Testis (tissue), 2 donors: ENCODE results near the gene MRPL45.
"Not testable (repeated sequence)": the region's sequence is repeated elsewhere in the genome, so short reads cannot be mapped to it uniquely, and the experiment has no call there.

Experiments used
- POLR2A ChIP-seq: fragments of 450-650 bp; IDR thresholded peaks from one replicate; pipeline ENCODE4 v1.6.1; 2017; ENCODE audit warnings: antibody characterized with exemption, mild to moderate bottlenecking, moderate library complexity
- TF ChIP-seq, protein P1 (sequence below), 3 experiments: fragments of 450-650 bp in 2 of 3; fragments of 200-600 bp in 1 of 3; sonication (generic) in 1 of 3; IDR thresholded peaks; one replicate each; pipeline ENCODE4 v1.5.1; 2016 to 2019; ENCODE audit warnings: antibody characterized with exemption in 3 of 3, mild to moderate bottlenecking in 2 of 3, moderate library complexity in 1 of 3

DNA sequence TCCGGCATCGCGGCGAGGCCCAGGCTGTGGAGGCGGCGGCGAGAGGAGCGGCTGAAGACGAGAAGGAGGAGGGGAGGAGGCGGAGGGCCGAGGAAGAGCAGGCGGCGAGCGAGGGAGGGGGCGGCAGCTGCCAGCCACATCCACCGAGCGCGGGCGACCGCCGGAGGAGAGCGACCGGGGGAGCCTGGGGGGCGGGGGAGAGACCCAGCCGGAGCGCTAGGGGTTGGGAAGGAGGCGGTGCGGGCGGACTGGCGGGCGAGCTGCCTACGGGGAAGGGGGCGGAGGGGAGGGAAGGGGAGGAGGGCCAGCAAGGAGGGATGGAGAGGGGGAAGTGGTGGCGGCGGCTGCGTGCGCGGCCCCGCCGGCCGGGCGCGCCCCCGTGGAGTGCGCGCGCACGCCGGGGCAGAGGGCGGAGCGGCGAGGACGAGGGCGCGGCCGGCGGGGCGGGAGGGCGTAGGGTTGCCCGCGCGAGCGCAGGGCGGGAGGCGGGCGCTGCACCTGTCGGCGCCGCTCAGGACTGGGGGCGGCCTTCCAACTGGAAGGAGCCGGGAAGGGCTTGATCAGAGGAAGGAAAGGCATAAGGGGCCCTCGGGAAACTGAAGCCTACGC lies 39.9 kb upstream of the MRPL45 start:
- TF ChIP-seq, protein P1, sequence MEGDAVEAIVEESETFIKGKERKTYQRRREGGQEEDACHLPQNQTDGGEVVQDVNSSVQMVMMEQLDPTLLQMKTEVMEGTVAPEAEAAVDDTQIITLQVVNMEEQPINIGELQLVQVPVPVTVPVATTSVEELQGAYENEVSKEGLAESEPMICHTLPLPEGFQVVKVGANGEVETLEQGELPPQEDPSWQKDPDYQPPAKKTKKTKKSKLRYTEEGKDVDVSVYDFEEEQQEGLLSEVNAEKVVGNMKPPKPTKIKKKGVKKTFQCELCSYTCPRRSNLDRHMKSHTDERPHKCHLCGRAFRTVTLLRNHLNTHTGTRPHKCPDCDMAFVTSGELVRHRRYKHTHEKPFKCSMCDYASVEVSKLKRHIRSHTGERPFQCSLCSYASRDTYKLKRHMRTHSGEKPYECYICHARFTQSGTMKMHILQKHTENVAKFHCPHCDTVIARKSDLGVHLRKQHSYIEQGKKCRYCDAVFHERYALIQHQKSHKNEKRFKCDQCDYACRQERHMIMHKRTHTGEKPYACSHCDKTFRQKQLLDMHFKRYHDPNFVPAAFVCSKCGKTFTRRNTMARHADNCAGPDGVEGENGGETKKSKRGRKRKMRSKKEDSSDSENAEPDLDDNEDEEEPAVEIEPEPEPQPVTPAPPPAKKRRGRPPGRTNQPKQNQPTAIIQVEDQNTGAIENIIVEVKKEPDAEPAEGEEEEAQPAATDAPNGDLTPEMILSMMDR (IDR thresholded peaks at IDR 0.05) = not testable (repeated sequence)
- not testable (repeated sequence) for TF ChIP-seq POLR2A
